Cardiac fibroblast (primary cell): Measurements from ENCODE around the gene MX1.

Experiments
- DNase-seq, 2 donors: peaks; one replicate each; pipeline versions ENCODE4 v3.0.0 to v3.0.0-alpha.2; 2010; ENCODE audit warnings: low read depth in 2 of 2
- H3K4me3 ChIP-seq, 2 donors: replicated peaks in 1 of 2; 1 replicate in 1 of 2; 2 replicates in 1 of 2; pipeline ENCODE4 v1.5.1; 2011; ENCODE audit warnings: low read depth in 2 of 2, low read length in 2 of 2, mild to moderate bottlenecking in 2 of 2, moderate library complexity in 1 of 2
- CTCF ChIP-seq: IDR thresholded peaks from one replicate; pipeline ENCODE4 v1.5.1; 2011; ENCODE audit warnings: low read depth, mild to moderate bottlenecking, low read length, inconsistent platforms

Gene MX1

GRCh38 chr21:41398831-41399230 is 27.2 kb upstream of the MX1 start:
- no peak for DNase-seq
- no peak overlapping the region for H3K4me3 ChIP-seq
- no peak for TF ChIP-seq CTCF

GRCh38 chr21:41399246-41399800 is 26.7 kb upstream of the MX1 start:
- H3K4me3 ChIP-seq, result no peak overlapping the region
- DNase-seq, result no peak
- TF ChIP-seq CTCF, result no peak

GRCh38 chr21:41402231-41402630 is 23.8 kb upstream of the MX1 start:
- no peak for TF ChIP-seq CTCF
- H3K4me3 ChIP-seq, result no peak overlapping the region

GRCh38 chr21:41402796-41403195 is 23.2 kb upstream of the MX1 start:
- TF ChIP-seq CTCF, result no peak
- no peak overlapping the region for H3K4me3 ChIP-seq
- no peak for DNase-seq

More at GRCh38 chr21:41402231-41402630, 23.8 kb upstream of the MX1 start:
- no peak for DNase-seq

- no peak overlapping the region for H3K4me3 ChIP-seq
- no peak for DNase-seq
- no peak for TF ChIP-seq CTCF
These were observed 22.7 kb upstream of the MX1 start for GRCh38 chr21:41403331-41403730.

GRCh38 chr21:41403966-41404365 is 22.1 kb upstream of the MX1 start:
- no peak for DNase-seq
- no peak for TF ChIP-seq CTCF
- no peak overlapping the region for H3K4me3 ChIP-seq

GRCh38 chr21:41405321-41405720 is 20.7 kb upstream of the MX1 start:
- no peak for TF ChIP-seq CTCF
- DNase-seq, result no peak
- H3K4me3 ChIP-seq, result no peak overlapping the region
